Hepatocyte (in vitro differentiated cells): Measurements from ENCODE around the gene HASPIN. TPM values are rescaled to one million over a fixed set of nuclear protein-coding genes. Genes with fewer than 3 reads are reported as not detected.

Experiments
- DNase-seq: peaks from one replicate; pipeline ENCODE4 v3.0.0-alpha.2; 2016; ENCODE audit warnings: low spot score
- H2AFZ ChIP-seq: fragments of 200-600 bp; sonication (generic); 2 replicates; pipeline ENCODE4 v1.6.0; 2016; ENCODE audit warnings: antibody characterized with exemption, mild to moderate bottlenecking
- H3K27ac ChIP-seq: fragments of 200-600 bp; sonication (generic); 2 replicates; pipeline ENCODE4 v1.5.1; 2016; ENCODE audit warnings: mild to moderate bottlenecking
- H3K27me3 ChIP-seq: fragments of 200-600 bp; sonication (generic); 2 replicates; pipeline ENCODE4 v1.6.1; 2016
- H3K36me3 ChIP-seq: fragments of 200-600 bp; sonication (generic); replicated peaks from 2 replicates; pipeline ENCODE4 v1.5.1; 2016; ENCODE audit warnings: low read depth; ENCODE audit not compliant: insufficient read depth
- H3K4me1 ChIP-seq: fragments of 200-600 bp; sonication (generic); 2 replicates; pipeline ENCODE4 v1.5.1; 2016; ENCODE audit warnings: mild to moderate bottlenecking, moderate library complexity; ENCODE audit not compliant: insufficient read depth
- H3K4me2 ChIP-seq: fragments of 200-600 bp; sonication (generic); 2 replicates; pipeline ENCODE4 v1.6.0; 2016
- H3K4me3 ChIP-seq: fragments of 200-600 bp; sonication (generic); 2 replicates; pipeline ENCODE4 v1.5.1; 2016; ENCODE audit warnings: mild to moderate bottlenecking
- H3K79me2 ChIP-seq: fragments of 200-600 bp; sonication (generic); 2 replicates; pipeline ENCODE4 v1.6.0; 2017; ENCODE audit warnings: mild to moderate bottlenecking
- H3K9me2 ChIP-seq: fragments of 200-600 bp; sonication (generic); replicated peaks from 2 replicates; pipeline ENCODE4 v1.6.0; 2017; ENCODE audit warnings: mild to moderate bottlenecking; ENCODE audit not compliant: insufficient read depth
- H3K9me3 ChIP-seq: fragments of 200-600 bp; sonication (generic); 2 replicates; pipeline ENCODE4 v1.5.1; 2016; ENCODE audit warnings: low read depth, mild to moderate bottlenecking
- H4K20me1 ChIP-seq: fragments of 200-600 bp; sonication (generic); 2 replicates; pipeline ENCODE4 v1.6.0; 2016; ENCODE audit warnings: mild to moderate bottlenecking; ENCODE audit not compliant: insufficient read depth, poor library complexity, severe bottlenecking
- EZH2 ChIP-seq: fragments of 200-600 bp; sonication (generic); IDR thresholded peaks from 2 replicates; pipeline ENCODE4 v1.6.1; 2016; ENCODE audit warnings: antibody characterized with exemption, mild to moderate bottlenecking, borderline replicate concordance
- EZH2phosphoT487 ChIP-seq: fragments of 200-600 bp; sonication (generic); IDR thresholded peaks from one replicate; pipeline ENCODE4 v1.6.1; 2018; ENCODE audit warnings: antibody characterized with exemption, mild to moderate bottlenecking, low read depth, moderate library complexity; ENCODE audit not compliant: unreplicated experiment, severe bottlenecking
- WGBS: methylation state at CpG from one replicate; pipeline ENCODE4 v1.1.6; 2016; ENCODE audit warnings: low lambda C conversion rate; ENCODE audit errors: missing lambda C conversion rate; 5-methylcytosine and 5-hydroxymethylcytosine counted together
- polyA plus RNA-seq: library from polyadenylated mRNA; unstranded; fragments of >200 nt; fragmentation: Nextera tagmentation; extraction: Ambion mirVana; gene quantifications from 2 replicates; pipeline ENCODE4 v1.2.1, GENCODE V29; 2016
- total RNA-seq: library from RNA; depleted of rRNA; stranded (reverse); fragments of >200 nt; gene quantifications from 2 replicates; pipeline ENCODE4 v1.2.3, GENCODE V29; 2014
- TF ChIP-seq, protein P1 (sequence below): fragments of 200-600 bp; sonication (generic); IDR thresholded peaks from 2 replicates; pipeline ENCODE4 v1.5.1; 2016; ENCODE audit warnings: antibody characterized with exemption, mild to moderate bottlenecking; ENCODE audit not compliant: poor library complexity

HASPIN gene
- total and polyA plus RNA-seq, 2 experiments from 2014 or later = 1.1 to 1.5 TPM

DNA sequence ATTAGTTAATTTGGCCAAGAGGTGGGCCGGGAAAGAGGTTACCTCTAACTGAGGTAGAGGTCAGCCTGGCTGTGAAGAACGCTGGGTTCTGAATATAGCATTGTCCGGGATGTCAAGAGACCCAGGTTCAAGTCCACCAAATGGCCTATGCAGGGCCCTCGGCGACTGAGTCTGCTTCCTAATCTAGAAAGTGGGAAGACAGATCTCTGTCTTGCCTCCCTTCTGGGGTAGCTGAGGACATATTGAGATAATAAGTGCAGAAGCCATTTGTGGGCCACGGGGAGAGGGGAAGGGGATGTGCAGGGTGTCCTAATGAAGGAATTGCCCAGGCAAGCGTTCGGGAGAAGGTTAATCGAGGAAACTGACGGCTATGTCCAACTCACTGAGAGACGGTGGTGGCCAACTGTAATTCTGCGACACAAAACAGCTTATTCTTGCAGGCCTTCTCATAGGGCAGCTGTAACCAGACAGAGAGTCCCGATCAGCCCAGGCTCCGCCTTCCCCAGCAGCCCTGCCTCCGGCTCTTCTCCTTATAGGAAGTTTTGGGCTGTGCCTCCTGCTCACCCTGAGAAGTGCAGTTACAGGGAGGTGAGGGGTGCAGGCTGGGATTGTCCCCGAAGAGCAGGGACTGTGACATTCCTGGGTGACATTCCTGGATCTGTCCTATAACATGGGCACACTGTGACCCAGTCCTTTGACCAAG, 15.9 kb downstream of the HASPIN start:
- WGBS = 83% methylated on average over 16 of the region's 16 CpGs
- Histone ChIP-seq H3K36me3 (no peaks in the 10 kb centered on the region), H3K4me3 (no peak overlapping the region), H3K4me2 (no peak overlapping the region), H3K27me3 (no peaks in the 10 kb centered on the region), H3K9me3 (no peaks in the 10 kb centered on the region), H2AFZ (no peak overlapping the region), H3K27ac (no peak overlapping the region), H4K20me1 (no peaks in the 10 kb centered on the region), H3K79me2 (no peaks in the 10 kb centered on the region), H3K4me1 (peaks cover 6% of the 10 kb centered on the region), H3K9me2 (no peaks in the 10 kb centered on the region)
- DNase-seq = no peak
- TF ChIP-seq, protein P1, sequence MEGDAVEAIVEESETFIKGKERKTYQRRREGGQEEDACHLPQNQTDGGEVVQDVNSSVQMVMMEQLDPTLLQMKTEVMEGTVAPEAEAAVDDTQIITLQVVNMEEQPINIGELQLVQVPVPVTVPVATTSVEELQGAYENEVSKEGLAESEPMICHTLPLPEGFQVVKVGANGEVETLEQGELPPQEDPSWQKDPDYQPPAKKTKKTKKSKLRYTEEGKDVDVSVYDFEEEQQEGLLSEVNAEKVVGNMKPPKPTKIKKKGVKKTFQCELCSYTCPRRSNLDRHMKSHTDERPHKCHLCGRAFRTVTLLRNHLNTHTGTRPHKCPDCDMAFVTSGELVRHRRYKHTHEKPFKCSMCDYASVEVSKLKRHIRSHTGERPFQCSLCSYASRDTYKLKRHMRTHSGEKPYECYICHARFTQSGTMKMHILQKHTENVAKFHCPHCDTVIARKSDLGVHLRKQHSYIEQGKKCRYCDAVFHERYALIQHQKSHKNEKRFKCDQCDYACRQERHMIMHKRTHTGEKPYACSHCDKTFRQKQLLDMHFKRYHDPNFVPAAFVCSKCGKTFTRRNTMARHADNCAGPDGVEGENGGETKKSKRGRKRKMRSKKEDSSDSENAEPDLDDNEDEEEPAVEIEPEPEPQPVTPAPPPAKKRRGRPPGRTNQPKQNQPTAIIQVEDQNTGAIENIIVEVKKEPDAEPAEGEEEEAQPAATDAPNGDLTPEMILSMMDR = no peak
- TF ChIP-seq EZH2phosphoT487 (no peak), EZH2 (no peak)

DNA sequence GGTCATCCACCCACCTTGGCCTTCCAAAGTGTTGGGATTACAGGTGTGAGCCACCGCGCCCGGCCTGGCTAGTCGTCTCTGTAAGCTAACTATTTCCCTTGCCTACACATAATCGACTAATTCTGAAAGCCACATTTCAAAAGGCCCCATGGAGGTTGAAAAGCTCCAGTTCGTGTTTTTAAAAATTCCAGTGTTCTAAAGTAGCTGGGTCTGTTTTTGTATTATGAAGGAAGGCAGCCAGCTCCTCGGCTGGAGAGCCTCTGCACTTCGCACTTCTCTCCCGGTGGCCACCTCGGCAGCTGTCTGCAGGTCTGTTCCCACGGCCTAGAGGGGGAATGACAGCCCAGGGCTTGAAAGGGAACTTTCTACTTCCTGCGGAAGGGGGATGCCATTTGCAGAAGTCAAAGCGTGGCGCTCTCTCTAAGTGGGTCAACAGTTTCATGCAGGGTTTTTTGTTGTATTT, 16.9 kb downstream of the HASPIN start:
- 71% methylated on average over 14 of the region's 14 CpGs for WGBS
- no peaks in the 10 kb centered on the region for H4K20me1 ChIP-seq
- TF ChIP-seq, protein P1 = no peak
- TF ChIP-seq EZH2 (no peak), EZH2phosphoT487 (no peak)
- H3K79me2 ChIP-seq = no peaks in the 10 kb centered on the region
- H3K4me2 ChIP-seq = no peak overlapping the region
- no peak overlapping the region for H3K4me3 ChIP-seq
- no peak for DNase-seq
- H3K9me3 ChIP-seq = no peaks in the 10 kb centered on the region
- H3K27ac ChIP-seq = no peak overlapping the region
- H3K36me3 ChIP-seq = no peaks in the 10 kb centered on the region
- H3K9me2 ChIP-seq = no peaks in the 10 kb centered on the region
- no peaks in the 10 kb centered on the region for H3K27me3 ChIP-seq
- peaks cover 6% of the 10 kb centered on the region for H3K4me1 ChIP-seq
- no peak overlapping the region for H2AFZ ChIP-seq

DNA sequence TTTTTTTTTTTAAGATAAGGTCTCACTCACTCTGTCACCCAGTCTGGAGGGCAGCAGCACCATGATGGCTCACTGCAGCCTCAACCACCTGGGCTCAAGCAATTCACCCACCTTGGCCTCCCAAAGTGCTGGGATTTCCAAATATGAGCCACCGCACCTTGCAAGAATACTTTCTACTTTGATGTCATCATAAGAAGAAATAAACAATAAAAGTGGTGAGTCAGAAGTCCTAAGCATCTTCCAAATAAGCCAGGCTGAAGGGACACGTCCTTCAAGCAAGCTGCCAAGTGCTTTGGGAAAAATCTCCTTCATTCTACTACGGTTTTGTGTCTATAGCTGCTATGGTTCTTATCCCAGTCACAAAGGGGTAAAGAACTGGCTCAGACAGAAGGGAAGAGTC, 20.3 kb downstream of the HASPIN start:
- no peak overlapping the region for H3K4me2 ChIP-seq
- no peaks in the 10 kb centered on the region for H3K79me2 ChIP-seq
- 72% methylated on average over 3 of the region's 3 CpGs for WGBS
- no peak overlapping the region for H2AFZ ChIP-seq
- no peaks in the 10 kb centered on the region for H3K9me2 ChIP-seq
- no peaks in the 10 kb centered on the region for H3K9me3 ChIP-seq
- H3K4me3 ChIP-seq = no peak overlapping the region
- H3K27me3 ChIP-seq = no peaks in the 10 kb centered on the region
- H4K20me1 ChIP-seq = no peaks in the 10 kb centered on the region
- no peaks in the 10 kb centered on the region for H3K4me1 ChIP-seq
- H3K36me3 ChIP-seq = no peaks in the 10 kb centered on the region
- DNase-seq = no peak
- H3K27ac ChIP-seq = no peak overlapping the region
- no peak for TF ChIP-seq EZH2

DNA sequence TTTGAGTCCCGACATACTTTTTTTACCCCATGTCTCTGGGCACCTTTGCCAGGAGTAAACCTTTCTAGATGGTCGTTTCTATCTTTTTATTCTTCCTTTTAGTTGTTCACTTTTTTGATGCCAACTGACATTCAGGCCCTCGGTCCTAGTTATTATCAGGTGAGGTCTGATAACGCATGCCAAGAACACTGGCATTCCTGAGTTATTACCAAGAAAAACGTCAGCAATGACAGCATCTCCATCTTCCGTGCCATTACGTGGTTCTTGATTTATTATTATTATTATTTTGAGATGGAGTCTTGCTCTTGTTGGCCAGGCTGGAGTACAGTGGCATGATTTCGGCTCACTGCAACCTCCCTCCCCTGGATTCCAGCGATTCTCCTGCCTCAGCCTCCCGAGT, 21.4 kb downstream of the HASPIN start:
- Histone ChIP-seq H4K20me1 (no peaks in the 10 kb centered on the region), H3K27me3 (no peaks in the 10 kb centered on the region), H3K9me3 (no peaks in the 10 kb centered on the region), H3K79me2 (no peaks in the 10 kb centered on the region), H3K27ac (no peak overlapping the region), H3K4me2 (no peak overlapping the region), H3K4me1 (no peaks in the 10 kb centered on the region), H3K36me3 (no peaks in the 10 kb centered on the region), H2AFZ (no peak overlapping the region), H3K4me3 (no peak overlapping the region), H3K9me2 (no peaks in the 10 kb centered on the region)
- no peak for DNase-seq
- TF ChIP-seq, protein P1 = no peak
- no peak for TF ChIP-seq EZH2phosphoT487
- no peak for TF ChIP-seq EZH2
- 89% methylated on average over 10 of the region's 10 CpGs for WGBS
